Neuronal stem cell (in vitro differentiated cells): ENCODE results near the gene FAM114A1.

Source experiments
- DNase-seq: peaks from one replicate; pipeline ENCODE4 v3.0.0-alpha.2; 2013; ENCODE audit warnings: low spot score
- H2AFZ ChIP-seq: one replicate; pipeline ENCODE4 v1.6.1; 2013; ENCODE audit warnings: mild to moderate bottlenecking, low read length, inconsistent platforms
- H2AK5ac ChIP-seq: 2 replicates; pipeline ENCODE4 v1.6.1; 2013; ENCODE audit warnings: low read depth, mild to moderate bottlenecking, inconsistent platforms, low read length, moderate library complexity, mixed read lengths
- H2BK120ac ChIP-seq: 2 replicates; pipeline ENCODE4 v1.6.1; 2013; ENCODE audit warnings: low read depth, mild to moderate bottlenecking, inconsistent platforms, low read length, moderate library complexity, mixed read lengths
- H2BK12ac ChIP-seq: one replicate; pipeline ENCODE4 v1.6.1; 2013; ENCODE audit warnings: low read length, inconsistent platforms
- H2BK15ac ChIP-seq: 2 replicates; pipeline ENCODE4 v1.6.1; 2013; ENCODE audit warnings: mild to moderate bottlenecking, low read length, inconsistent platforms, mixed read lengths
- H2BK5ac ChIP-seq: one replicate; pipeline ENCODE4 v1.6.1; 2013; ENCODE audit warnings: inconsistent platforms, mild to moderate bottlenecking, low read length, moderate library complexity
- H3K14ac ChIP-seq: one replicate; pipeline ENCODE4 v1.6.1; 2013; ENCODE audit warnings: low read length, inconsistent platforms
- H3K18ac ChIP-seq: 2 replicates; pipeline ENCODE4 v1.6.1; 2013; ENCODE audit warnings: low read length, inconsistent platforms
- H3K23ac ChIP-seq: 2 replicates; pipeline ENCODE4 v1.6.1; 2013; ENCODE audit warnings: low read depth, mild to moderate bottlenecking, mixed read lengths, low read length, inconsistent platforms; ENCODE audit not compliant: poor library complexity
- H3K27ac ChIP-seq: replicated peaks from 3 replicates; pipeline ENCODE4 v1.5.1; 2013; ENCODE audit warnings: low read length, inconsistent platforms
- H3K27me3 ChIP-seq, 3 experiments: 2 replicates each; pipeline ENCODE4 v1.6.1; 2013; ENCODE audit warnings: low read length in 3 of 3, mild to moderate bottlenecking in 2 of 3, inconsistent platforms in 1 of 3, low read depth in 1 of 3, mixed read lengths in 1 of 3, moderate library complexity in 1 of 3; ENCODE audit not compliant: control insufficient read depth in 3 of 3, insufficient read depth in 3 of 3
- H3K36me3 ChIP-seq, 2 donors: replicated peaks in 1 of 2; 2 replicates each; pipeline ENCODE4 v1.6.1; 2013; ENCODE audit warnings: low read length in 2 of 2; ENCODE audit not compliant: control insufficient read depth in 2 of 2, insufficient read depth in 2 of 2
- H3K4ac ChIP-seq: 2 replicates; pipeline ENCODE4 v1.6.1; 2013; ENCODE audit warnings: inconsistent platforms, mild to moderate bottlenecking, low read length, moderate library complexity
- H3K4me1 ChIP-seq, 2 donors: 1 replicate in 1 of 2; 2 replicates in 1 of 2; pipeline ENCODE4 v1.6.1; 2013; ENCODE audit warnings: low read length in 2 of 2, low read depth in 1 of 2; ENCODE audit not compliant: control insufficient read depth in 2 of 2, insufficient read depth in 1 of 2
- H3K4me2 ChIP-seq: one replicate; pipeline ENCODE4 v1.6.1; 2013; ENCODE audit warnings: mild to moderate bottlenecking, low read length, inconsistent platforms; ENCODE audit not compliant: insufficient read depth, poor library complexity, severe bottlenecking
- H3K4me3 ChIP-seq, 2 donors: 2 replicates each; pipeline ENCODE4 v1.5.1; 2013; ENCODE audit warnings: low read length in 2 of 2, mild to moderate bottlenecking in 2 of 2, inconsistent platforms in 1 of 2, moderate library complexity in 1 of 2
- H3K79me1 ChIP-seq: one replicate; pipeline ENCODE4 v1.6.1; 2013; ENCODE audit warnings: low read depth, mild to moderate bottlenecking, inconsistent platforms, low read length, moderate library complexity
- H3K9ac ChIP-seq: one replicate; pipeline ENCODE4 v1.6.1; 2013; ENCODE audit warnings: mild to moderate bottlenecking, low read depth, low read length, inconsistent platforms; ENCODE audit not compliant: poor library complexity
- H3K9me3 ChIP-seq, 2 donors: replicated peaks in 1 of 2; 2 replicates each; pipeline versions ENCODE3 to v1.6.1; 2013; ENCODE audit warnings: low read length in 2 of 2, mild to moderate bottlenecking in 2 of 2, inconsistent platforms in 1 of 2, low read depth in 1 of 2, mixed read lengths in 1 of 2, moderate library complexity in 1 of 2; ENCODE audit not compliant: control insufficient read depth in 2 of 2, insufficient read depth in 1 of 2
- H4K8ac ChIP-seq: one replicate; pipeline ENCODE4 v1.6.1; 2013; ENCODE audit warnings: low read depth, mild to moderate bottlenecking, inconsistent platforms, low read length, moderate library complexity
- H4K91ac ChIP-seq: one replicate; pipeline ENCODE4 v1.6.1; 2013; ENCODE audit warnings: low read length, low read depth, mild to moderate bottlenecking, inconsistent platforms; ENCODE audit not compliant: poor library complexity
- WGBS, 2 donors: extraction: QIAGEN DNeasy Blood & Tissue Kit; methylation state at CpG; one replicate each; pipeline ENCODE4 v1.1.7; 2013; ENCODE audit warnings: missing lambda C conversion rate in 2 of 2, mixed read lengths in 1 of 2; ENCODE audit not compliant: insufficient read length in 2 of 2, insufficient replicate concordance in 1 of 2; ENCODE audit errors: extremely low coverage in 2 of 2; 5-methylcytosine and 5-hydroxymethylcytosine counted together

FAM114A1 gene

GRCh38 chr4:38865445-38865844, 2.2 kb upstream of the FAM114A1 start:
- H2BK120ac ChIP-seq, result no peak overlapping the region
- H4K91ac ChIP-seq, result no peak overlapping the region
- no peak overlapping the region for H3K4ac ChIP-seq
- H3K4me1 ChIP-seq, result peaks cover 5 to 6% of the 10 kb centered on the region in 2 donors
- no peaks in the 10 kb centered on the region for H3K9me3 ChIP-seq
- H3K14ac ChIP-seq, result no peak overlapping the region
- no peak overlapping the region for H3K27ac ChIP-seq
- H3K79me1 ChIP-seq, result no peaks in the 10 kb centered on the region
- no peak overlapping the region for H3K4me2 ChIP-seq
- H3K18ac ChIP-seq, result no peak overlapping the region
- no peak overlapping the region for H3K23ac ChIP-seq
- H4K8ac ChIP-seq, result no peak overlapping the region
- H2BK15ac ChIP-seq, result no peak overlapping the region
- no peak overlapping the region for H2AFZ ChIP-seq
- H2BK5ac ChIP-seq, result no peak overlapping the region
- no peak for DNase-seq
- no CpG with 5 or more reads among the region's 6 CpGs for WGBS, 2 donors
- no peak overlapping the region for H2BK12ac ChIP-seq
- no peak overlapping the region for H3K9ac ChIP-seq
- peaks cover 2 to 22% (median 10%) of the 10 kb centered on the region in 3 experiments for H3K27me3 ChIP-seq
- no peak overlapping the region for H2AK5ac ChIP-seq
- no peak overlapping the region for H3K4me3 ChIP-seq
- H3K36me3 ChIP-seq, result peaks cover 0 to 3% of the 10 kb centered on the region in 2 donors

- no peak overlapping the region for H2AK5ac ChIP-seq
- WGBS, 2 donors, result no CpG with 5 or more reads among the region's 11 CpGs
- no peaks in the 10 kb centered on the region for H3K79me1 ChIP-seq
- H2BK5ac ChIP-seq, result no peak overlapping the region
- no peak overlapping the region for H3K27ac ChIP-seq
- peaks cover 2 to 22% (median 10%) of the 10 kb centered on the region in 3 experiments for H3K27me3 ChIP-seq
- no peak for DNase-seq
- H3K14ac ChIP-seq, result no peak overlapping the region
- H3K18ac ChIP-seq, result peak overlapping the region; percentile 67
- H4K91ac ChIP-seq, result no peak overlapping the region
- H3K9me3 ChIP-seq, result no peaks in the 10 kb centered on the region
- H3K4me1 ChIP-seq, result peaks cover 5 to 6% of the 10 kb centered on the region in 2 donors
- H3K4me3 ChIP-seq, result peak overlapping the region; percentile 50 to 87
- H3K9ac ChIP-seq, result no peak overlapping the region
- H2BK12ac ChIP-seq, result no peak overlapping the region
- H4K8ac ChIP-seq, result no peak overlapping the region
- H3K36me3 ChIP-seq, result peaks cover 0 to 3% of the 10 kb centered on the region in 2 donors
- H3K23ac ChIP-seq, result no peak overlapping the region
- no peak overlapping the region for H2BK15ac ChIP-seq
- H2BK120ac ChIP-seq, result no peak overlapping the region
- H3K4me2 ChIP-seq, result peak overlapping the region; percentile 87
- H3K4ac ChIP-seq, result no peak overlapping the region
- H2AFZ ChIP-seq, result peak overlapping the region; percentile 94
Observed at GRCh38 chr4:38866973-38867477, 581 bp upstream of the FAM114A1 start.

GRCh38 chr4:38868059-38868960, 704 bp downstream of the FAM114A1 start:
- no peak overlapping the region for H2BK120ac ChIP-seq
- peak overlapping the region; percentile 50 to 87 for H3K4me3 ChIP-seq
- peak overlapping the region; percentile 87 for H3K4me2 ChIP-seq
- no peak overlapping the region for H3K27ac ChIP-seq
- peaks cover 5 to 6% of the 10 kb centered on the region in 2 donors for H3K4me1 ChIP-seq
- H2BK5ac ChIP-seq, result peak overlapping the region; percentile 76
- H3K79me1 ChIP-seq, result no peaks in the 10 kb centered on the region
- H3K4ac ChIP-seq, result no peak overlapping the region
- DNase-seq, result peak; percentile 9
- peak overlapping the region; percentile 23 for H4K8ac ChIP-seq
- H4K91ac ChIP-seq, result no peak overlapping the region
- H3K18ac ChIP-seq, result peak overlapping the region; percentile 98
- H3K9ac ChIP-seq, result peak overlapping the region; percentile 87
- no CpG with 5 or more reads among the region's 30 CpGs for WGBS, 2 donors
- H3K9me3 ChIP-seq, result no peaks in the 10 kb centered on the region
- H3K36me3 ChIP-seq, result peaks cover 0 to 3% of the 10 kb centered on the region in 2 donors
- H3K23ac ChIP-seq, result peak overlapping the region; percentile 94
- H3K14ac ChIP-seq, result peak overlapping the region; percentile 39
- H2AFZ ChIP-seq, result peak overlapping the region; percentile 94
- peak overlapping the region; percentile 99 for H2BK15ac ChIP-seq
- H2BK12ac ChIP-seq, result no peak overlapping the region
- peaks cover 2 to 22% (median 10%) of the 10 kb centered on the region in 3 experiments for H3K27me3 ChIP-seq
- peak overlapping the region; percentile 79 for H2AK5ac ChIP-seq

GRCh38 chr4:38869511-38869910, 1.9 kb downstream of the FAM114A1 start:
- H2BK12ac ChIP-seq, result no peak overlapping the region
- H3K79me1 ChIP-seq, result no peaks in the 10 kb centered on the region
- H3K36me3 ChIP-seq, result peaks cover 0 to 3% of the 10 kb centered on the region in 2 donors
- H4K8ac ChIP-seq, result no peak overlapping the region
- H2AFZ ChIP-seq, result no peak overlapping the region
- no peak for DNase-seq
- no peak overlapping the region for H3K4me3 ChIP-seq
- H3K4me1 ChIP-seq, result peaks cover 5 to 6% of the 10 kb centered on the region in 2 donors
- no peak overlapping the region for H3K9ac ChIP-seq
- no peak overlapping the region for H3K18ac ChIP-seq
- H3K4me2 ChIP-seq, result no peak overlapping the region
- H3K23ac ChIP-seq, result no peak overlapping the region
- H2BK120ac ChIP-seq, result no peak overlapping the region
- no peak overlapping the region for H2BK5ac ChIP-seq
- no peak overlapping the region for H4K91ac ChIP-seq
- no CpG with 5 or more reads among the region's 2 CpGs for WGBS, 2 donors
- H2AK5ac ChIP-seq, result no peak overlapping the region
- H3K4ac ChIP-seq, result no peak overlapping the region
- H3K9me3 ChIP-seq, result no peaks in the 10 kb centered on the region
- no peak overlapping the region for H2BK15ac ChIP-seq
- no peak overlapping the region for H3K27ac ChIP-seq
- peaks cover 2 to 22% (median 10%) of the 10 kb centered on the region in 3 experiments for H3K27me3 ChIP-seq
- H3K14ac ChIP-seq, result no peak overlapping the region
